ENCODE measurements around the gene LMO1. TPM values are rescaled to one million over a fixed set of nuclear protein-coding genes. Genes with fewer than 3 reads are reported as not detected.

LMO1 gene
- total and polyA plus RNA-seq, 4 donors, result 1.8 to 8.7 (median 5.1) TPM

GRCh38 chr11:8203414-8203715 lies 60.3 kb downstream of the LMO1 start:
- Histone ChIP-seq H3K4me3 (ENCODE audit: low read depth, low read length) (no peak overlapping the region), H3K9me3 (ENCODE audit: control insufficient read depth, insufficient read depth, low read length) (no peaks in the 10 kb centered on the region), H3K36me3 (ENCODE audit: control insufficient read depth, insufficient read depth, low read length) (no peaks in the 10 kb centered on the region), H3K27me3 (ENCODE audit: control insufficient read depth, insufficient read depth, low read length) (peaks cover 3% of the 10 kb centered on the region), H3K4me1 (ENCODE audit: control insufficient read depth, insufficient read depth, low read length) (peaks cover 32% of the 10 kb centered on the region), H3K27ac (ENCODE audit: low read depth, low read length) (no peak overlapping the region)
- 83% methylated on average over 2 of the region's 2 CpGs for WGBS (ENCODE audit: insufficient coverage)
- no peak for DNase-seq (ENCODE audit: low read depth in 4 of 6, low spot score in 6 of 6)

- peak in 2 of 6 donors; percentile 84 to 86 for DNase-seq (ENCODE audit: low read depth in 4 of 6, low spot score in 6 of 6)
- Histone ChIP-seq H3K4me1 (ENCODE audit: control insufficient read depth, insufficient read depth, low read length) (peaks cover 32% of the 10 kb centered on the region), H3K9me3 (ENCODE audit: control insufficient read depth, insufficient read depth, low read length) (no peaks in the 10 kb centered on the region), H3K27me3 (ENCODE audit: control insufficient read depth, insufficient read depth, low read length) (peaks cover 3% of the 10 kb centered on the region), H3K27ac (ENCODE audit: low read depth, low read length) (no peak overlapping the region), H3K36me3 (ENCODE audit: control insufficient read depth, insufficient read depth, low read length) (no peaks in the 10 kb centered on the region), H3K4me3 (ENCODE audit: low read depth, low read length) (no peak overlapping the region)
- 64% methylated on average over 11 of the region's 11 CpGs for WGBS (ENCODE audit: insufficient coverage)
Observed at GRCh38 chr11:8202516-8203413, 60.9 kb downstream of the LMO1 start.

DNA sequence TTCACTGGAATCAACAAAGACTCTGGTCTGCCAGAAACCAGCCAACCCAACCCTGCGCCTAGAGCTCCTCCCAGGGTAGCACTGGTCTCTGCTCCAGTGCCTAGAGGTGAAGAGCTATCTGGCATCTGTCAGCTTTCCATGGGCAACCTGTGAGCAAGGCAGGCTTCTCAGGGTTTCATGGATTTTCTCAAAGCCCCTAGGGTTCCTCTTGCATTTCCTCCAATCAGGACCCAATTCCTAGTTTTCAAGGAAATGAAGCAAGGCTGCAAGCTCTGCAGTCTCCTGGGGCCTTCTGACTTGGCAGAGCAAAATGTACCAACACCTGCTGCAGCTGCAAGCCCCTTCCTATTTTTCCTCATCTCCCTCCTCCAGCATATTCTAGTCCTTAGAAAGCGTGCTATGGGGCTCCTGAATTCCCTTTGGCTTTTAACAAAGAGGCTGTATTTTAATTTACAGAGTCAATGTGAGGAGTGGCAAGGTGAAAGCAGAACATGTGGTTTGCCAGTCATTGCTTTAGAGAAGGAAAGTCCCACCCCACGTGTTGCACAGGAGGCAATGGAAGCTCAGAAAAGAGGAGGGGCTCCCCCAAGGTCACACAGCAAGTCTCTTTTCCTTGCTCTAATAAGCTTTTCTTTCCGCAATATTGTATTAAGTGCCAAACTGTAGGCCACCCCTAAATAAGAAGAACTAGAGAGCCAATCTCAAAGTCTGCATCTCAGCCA lies 61.9 kb downstream of the LMO1 start:
- Histone ChIP-seq H3K27me3 (ENCODE audit: control insufficient read depth, insufficient read depth, low read length) (no peaks in the 10 kb centered on the region), H3K27ac (ENCODE audit: low read depth, low read length) (no peak overlapping the region), H3K36me3 (ENCODE audit: control insufficient read depth, insufficient read depth, low read length) (no peaks in the 10 kb centered on the region), H3K9me3 (ENCODE audit: control insufficient read depth, insufficient read depth, low read length) (no peaks in the 10 kb centered on the region), H3K4me1 (ENCODE audit: control insufficient read depth, insufficient read depth, low read length) (peaks cover 24% of the 10 kb centered on the region), H3K4me3 (ENCODE audit: low read depth, low read length) (no peak overlapping the region)
- 67% methylated on average over 1 of the region's 4 CpGs for WGBS (ENCODE audit: insufficient coverage)
- DNase-seq (ENCODE audit: low read depth in 4 of 6, low spot score in 6 of 6), result peak in 2 of 6 donors; percentile 14 to 83

DNA sequence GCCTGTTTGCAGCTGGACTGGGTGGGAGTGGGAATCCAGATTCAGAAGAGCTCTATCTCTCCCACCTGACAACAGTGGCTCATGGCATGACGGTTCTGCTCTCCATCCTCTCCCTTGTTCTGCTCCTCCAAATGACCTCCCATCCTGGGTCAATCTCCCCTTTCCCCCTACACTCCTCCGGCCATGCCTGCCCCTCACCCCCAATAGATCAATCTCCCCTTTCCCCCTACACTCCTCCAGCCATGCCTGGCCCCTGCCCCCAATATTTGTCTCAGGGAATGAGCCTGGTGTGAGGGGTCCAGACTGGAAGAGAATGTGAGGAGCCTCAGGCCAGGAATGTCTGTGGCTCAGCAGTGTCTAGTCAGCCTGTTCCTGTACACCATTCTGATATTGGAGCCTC lies 64.0 kb downstream of the LMO1 start:
- Histone ChIP-seq H3K4me3 (ENCODE audit: low read depth, low read length) (no peak overlapping the region), H3K9me3 (ENCODE audit: control insufficient read depth, insufficient read depth, low read length) (no peaks in the 10 kb centered on the region), H3K27me3 (ENCODE audit: control insufficient read depth, insufficient read depth, low read length) (no peaks in the 10 kb centered on the region), H3K27ac (ENCODE audit: low read depth, low read length) (no peak overlapping the region), H3K4me1 (ENCODE audit: control insufficient read depth, insufficient read depth, low read length) (peaks cover 11% of the 10 kb centered on the region), H3K36me3 (ENCODE audit: control insufficient read depth, insufficient read depth, low read length) (no peaks in the 10 kb centered on the region)
- WGBS (ENCODE audit: insufficient coverage), result 88% methylated on average over 1 of the region's 2 CpGs
- no peak for DNase-seq (ENCODE audit: low read depth in 4 of 6, low spot score in 6 of 6)

GRCh38 chr11:8196749-8197148 lies 66.9 kb downstream of the LMO1 start:
- Histone ChIP-seq H3K4me1 (ENCODE audit: control insufficient read depth, insufficient read depth, low read length) (peaks cover 13% of the 10 kb centered on the region), H3K27ac (ENCODE audit: low read depth, low read length) (no peak overlapping the region), H3K36me3 (ENCODE audit: control insufficient read depth, insufficient read depth, low read length) (no peaks in the 10 kb centered on the region), H3K9me3 (ENCODE audit: control insufficient read depth, insufficient read depth, low read length) (no peaks in the 10 kb centered on the region), H3K4me3 (ENCODE audit: low read depth, low read length) (no peak overlapping the region), H3K27me3 (ENCODE audit: control insufficient read depth, insufficient read depth, low read length) (no peaks in the 10 kb centered on the region)
- no peak for DNase-seq (ENCODE audit: low read depth in 4 of 6, low spot score in 6 of 6)

DNA sequence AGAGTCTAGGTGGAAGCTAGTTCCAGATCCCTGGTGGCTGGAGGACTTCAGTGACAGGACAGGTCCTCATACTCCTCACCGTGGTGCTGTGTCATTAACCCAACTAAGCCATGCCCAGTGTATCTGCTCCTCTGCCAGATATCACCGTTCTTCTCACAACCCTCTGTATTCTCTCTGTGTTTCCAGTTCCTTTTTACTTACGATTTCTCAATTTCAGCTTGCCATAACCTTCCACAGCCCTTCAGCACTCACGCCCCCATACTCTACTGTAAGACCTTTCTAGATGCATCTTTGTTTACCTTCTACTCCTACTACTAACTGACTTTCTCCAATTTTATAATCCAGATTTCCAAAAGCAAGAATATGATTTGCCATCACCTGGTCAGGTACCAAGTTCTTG lies 68.7 kb downstream of the LMO1 start:
- WGBS (ENCODE audit: insufficient coverage), result 93% methylated on average over 4 of the region's 4 CpGs
- H3K27me3 ChIP-seq (ENCODE audit: control insufficient read depth, insufficient read depth, low read length), result no peaks in the 10 kb centered on the region
- H3K27ac ChIP-seq (ENCODE audit: low read depth, low read length), result no peak overlapping the region
- H3K4me1 ChIP-seq (ENCODE audit: control insufficient read depth, insufficient read depth, low read length), result peaks cover 11% of the 10 kb centered on the region
- H3K9me3 ChIP-seq (ENCODE audit: control insufficient read depth, insufficient read depth, low read length), result no peaks in the 10 kb centered on the region
- DNase-seq (ENCODE audit: low read depth in 4 of 6, low spot score in 6 of 6), result no peak
- no peaks in the 10 kb centered on the region for H3K36me3 ChIP-seq (ENCODE audit: control insufficient read depth, insufficient read depth, low read length)
- no peak overlapping the region for H3K4me3 ChIP-seq (ENCODE audit: low read depth, low read length)

DNA sequence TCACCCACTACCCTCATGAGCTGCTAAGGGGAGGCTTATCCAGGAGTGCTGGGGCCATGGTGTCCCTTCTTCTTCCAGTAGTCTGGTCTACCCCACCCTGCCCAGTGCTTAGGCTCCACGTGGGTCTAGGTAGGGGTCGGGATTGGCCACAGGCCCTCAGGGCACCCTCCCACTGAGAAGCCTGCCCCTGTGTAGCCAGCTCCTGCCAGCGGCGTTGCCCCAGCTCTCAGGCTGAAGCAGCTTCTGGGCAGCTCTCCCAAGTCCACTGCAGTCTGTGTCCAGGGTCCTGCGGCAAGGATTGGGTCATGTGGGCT lies 70.8 kb downstream of the LMO1 start:
- 45% methylated on average over 5 of the region's 5 CpGs for WGBS (ENCODE audit: insufficient coverage)
- DNase-seq (ENCODE audit: low read depth in 4 of 6, low spot score in 6 of 6), result peak in 1 of 6 donors; percentile 38
- Histone ChIP-seq H3K36me3 (ENCODE audit: control insufficient read depth, insufficient read depth, low read length) (no peaks in the 10 kb centered on the region), H3K9me3 (ENCODE audit: control insufficient read depth, insufficient read depth, low read length) (no peaks in the 10 kb centered on the region), H3K4me3 (ENCODE audit: low read depth, low read length) (no peak overlapping the region), H3K27ac (ENCODE audit: low read depth, low read length) (no peak overlapping the region), H3K4me1 (ENCODE audit: control insufficient read depth, insufficient read depth, low read length) (peaks cover 11% of the 10 kb centered on the region), H3K27me3 (ENCODE audit: control insufficient read depth, insufficient read depth, low read length) (no peaks in the 10 kb centered on the region)

DNA sequence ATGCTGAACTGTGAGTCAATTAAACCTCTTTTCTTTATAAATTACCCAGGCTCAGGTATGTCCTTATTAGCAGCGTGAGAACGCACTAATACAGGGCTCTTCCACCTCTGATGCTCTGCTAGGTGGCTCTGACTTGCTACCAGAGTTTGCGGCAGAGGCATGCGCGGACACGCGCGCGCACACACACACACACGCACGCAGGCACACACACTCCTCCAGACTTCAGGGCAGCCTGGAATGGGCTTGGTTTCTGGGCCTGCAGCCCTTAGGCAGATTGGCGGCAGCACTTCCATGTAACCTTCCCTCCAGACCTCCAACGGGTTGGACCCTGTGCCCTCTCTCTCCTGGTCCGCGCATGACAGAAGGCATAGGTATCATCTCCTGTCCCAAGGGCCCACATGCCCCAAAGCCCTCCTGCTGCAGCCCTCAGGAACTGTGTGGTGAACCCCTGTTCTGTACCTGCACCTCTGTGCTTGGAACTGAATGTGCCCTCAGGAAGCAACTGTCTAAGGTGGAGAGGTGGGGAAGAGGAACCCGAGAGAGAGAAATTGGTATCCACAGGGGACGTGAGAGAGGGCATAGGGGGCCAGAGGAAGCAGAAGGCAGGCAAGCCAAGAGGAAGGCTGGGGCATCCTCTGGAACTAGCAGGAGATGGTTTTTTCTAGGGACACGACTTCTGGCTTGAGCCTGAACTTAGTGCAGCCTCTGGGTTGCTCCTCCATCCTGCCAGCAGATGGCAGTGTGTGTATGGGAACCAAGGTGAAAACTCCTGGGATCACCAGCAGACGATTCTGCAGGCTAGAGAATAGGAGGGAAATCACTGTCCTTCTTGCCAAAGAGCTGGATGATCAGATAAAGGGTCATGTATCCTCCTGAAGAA lies 71.4 kb downstream of the LMO1 start:
- no peaks in the 10 kb centered on the region for H3K9me3 ChIP-seq (ENCODE audit: control insufficient read depth, insufficient read depth, low read length)
- peak in 4 of 6 donors; percentile 63 to 95 (median 80) for DNase-seq (ENCODE audit: low read depth in 4 of 6, low spot score in 6 of 6)
- peaks cover 11% of the 10 kb centered on the region for H3K4me1 ChIP-seq (ENCODE audit: control insufficient read depth, insufficient read depth, low read length)
- no peak overlapping the region for H3K4me3 ChIP-seq (ENCODE audit: low read depth, low read length)
- no peaks in the 10 kb centered on the region for H3K36me3 ChIP-seq (ENCODE audit: control insufficient read depth, insufficient read depth, low read length)
- no peak overlapping the region for H3K27ac ChIP-seq (ENCODE audit: low read depth, low read length)
- H3K27me3 ChIP-seq (ENCODE audit: control insufficient read depth, insufficient read depth, low read length), result no peaks in the 10 kb centered on the region
- 74% methylated on average over 19 of the region's 19 CpGs for WGBS (ENCODE audit: insufficient coverage)

GRCh38 chr11:8190431-8190830 lies 73.2 kb downstream of the LMO1 start:
- H3K4me3 ChIP-seq (ENCODE audit: low read depth, low read length), result no peak overlapping the region
- WGBS (ENCODE audit: insufficient coverage), result 17% methylated on average over 1 of the region's 2 CpGs
- no peaks in the 10 kb centered on the region for H3K27me3 ChIP-seq (ENCODE audit: control insufficient read depth, insufficient read depth, low read length)
- no peaks in the 10 kb centered on the region for H3K36me3 ChIP-seq (ENCODE audit: control insufficient read depth, insufficient read depth, low read length)
- no peaks in the 10 kb centered on the region for H3K9me3 ChIP-seq (ENCODE audit: control insufficient read depth, insufficient read depth, low read length)
- no peak overlapping the region for H3K27ac ChIP-seq (ENCODE audit: low read depth, low read length)
- DNase-seq (ENCODE audit: low read depth in 4 of 6, low spot score in 6 of 6), result peak in 2 of 6 donors; percentile 17 to 32
- peaks cover 11% of the 10 kb centered on the region for H3K4me1 ChIP-seq (ENCODE audit: control insufficient read depth, insufficient read depth, low read length)

All from spinal cord (tissue), 10 donors.